ENCODE measurements around the gene CGRRF1. TPM values are rescaled to one million over a fixed set of nuclear protein-coding genes. Genes with fewer than 3 reads are reported as not detected.

Gene CGRRF1
- polyA plus RNA-seq, 5 donors = 24.2 to 32.4 (median 28.9) TPM

DNA sequence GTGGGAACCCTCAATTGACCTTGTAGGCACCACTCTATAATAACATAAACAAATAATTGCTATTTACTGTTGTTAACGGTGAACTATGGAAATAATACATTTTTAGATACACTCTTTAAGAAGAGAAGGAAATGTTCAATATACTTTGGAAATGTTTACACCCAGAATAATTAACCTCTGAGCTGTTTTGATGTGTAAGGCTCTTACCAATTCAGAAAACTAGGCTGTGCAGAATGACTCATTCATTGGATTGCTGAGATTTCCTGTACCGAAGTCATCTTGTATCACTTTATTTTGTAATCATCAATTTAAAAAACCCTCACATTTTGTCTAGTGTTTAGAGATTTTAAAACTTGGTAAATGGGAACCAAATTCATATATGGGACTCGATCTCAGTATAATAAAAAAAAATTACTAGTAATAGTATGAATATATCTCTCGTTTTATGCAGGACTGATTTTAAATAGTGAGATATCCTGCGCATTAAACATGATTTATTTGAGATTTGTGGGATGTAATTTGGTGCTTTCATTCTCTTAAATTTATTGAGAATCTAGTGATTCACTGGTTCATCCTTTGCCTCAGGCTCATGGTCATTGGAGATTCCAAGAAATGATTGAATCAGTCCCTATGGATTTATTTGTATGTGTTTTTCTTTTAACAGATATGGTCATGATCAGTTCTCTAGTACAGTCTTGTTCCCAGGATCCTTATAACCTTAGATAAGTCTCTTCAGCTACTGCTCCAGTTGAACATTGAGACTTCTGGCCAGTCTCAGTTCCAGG lies 61.1 kb downstream of the CGRRF1 start:
- DNase-seq = no peak

DNA sequence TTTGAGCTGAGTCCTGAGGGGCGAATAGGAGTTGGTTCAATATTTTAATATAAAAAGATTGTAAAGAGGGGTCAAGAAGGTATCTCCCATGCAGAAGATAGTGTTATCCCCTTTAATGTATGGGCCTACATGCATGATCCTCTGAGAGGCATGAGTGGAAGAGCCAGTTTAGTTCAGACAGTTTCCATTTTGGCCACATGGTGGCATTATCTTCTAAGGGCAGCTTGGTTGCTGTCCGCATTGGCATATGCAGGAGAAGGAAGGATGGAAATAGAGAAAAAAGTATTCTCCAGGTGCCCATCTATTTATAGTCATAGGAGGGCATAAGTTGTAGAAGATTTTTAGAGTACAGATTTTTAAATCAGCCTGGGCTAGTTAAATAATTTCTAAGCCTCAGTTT lies 62.6 kb downstream of the CGRRF1 start:
- no peak for DNase-seq

DNA sequence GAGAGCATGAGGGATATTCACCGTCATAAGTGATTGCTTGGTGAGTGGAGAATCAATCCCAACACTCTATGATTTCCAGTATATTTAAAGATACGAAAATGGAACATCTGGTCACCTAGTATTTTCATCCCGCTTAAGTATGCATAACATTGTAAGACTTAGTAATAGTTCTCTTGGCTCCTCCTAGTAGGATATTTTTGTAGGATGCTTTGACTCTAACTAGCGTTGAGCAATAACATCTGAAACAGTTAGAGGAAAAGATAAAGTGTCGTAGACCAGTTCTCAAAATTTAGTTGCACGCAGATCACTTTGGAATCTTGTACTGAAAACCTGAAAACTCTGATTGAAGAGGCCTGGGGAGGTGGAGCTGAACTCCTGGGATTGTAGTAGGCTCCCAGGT lies 64.8 kb downstream of the CGRRF1 start:
- DNase-seq = no peak

DNA sequence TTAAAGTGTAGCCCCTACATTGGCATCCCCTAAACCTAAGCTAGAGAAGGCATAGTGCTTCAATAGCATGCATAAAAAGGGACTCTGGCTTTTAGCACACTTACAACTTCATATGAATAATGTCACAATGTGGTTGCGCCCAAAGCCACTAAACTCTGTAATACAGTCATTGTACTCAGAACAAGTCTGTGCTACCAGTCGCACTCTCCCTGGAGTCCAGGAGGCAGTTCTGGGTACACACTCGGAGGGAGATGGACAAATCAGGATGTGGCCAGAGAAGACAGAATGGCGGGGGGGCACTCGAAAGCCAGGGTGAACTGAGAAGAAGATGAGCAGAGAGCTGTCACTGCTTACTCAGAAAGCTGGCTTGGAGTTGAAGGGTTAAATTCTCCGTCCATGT lies 67.8 kb downstream of the CGRRF1 start:
- DNase-seq = no peak

DNA sequence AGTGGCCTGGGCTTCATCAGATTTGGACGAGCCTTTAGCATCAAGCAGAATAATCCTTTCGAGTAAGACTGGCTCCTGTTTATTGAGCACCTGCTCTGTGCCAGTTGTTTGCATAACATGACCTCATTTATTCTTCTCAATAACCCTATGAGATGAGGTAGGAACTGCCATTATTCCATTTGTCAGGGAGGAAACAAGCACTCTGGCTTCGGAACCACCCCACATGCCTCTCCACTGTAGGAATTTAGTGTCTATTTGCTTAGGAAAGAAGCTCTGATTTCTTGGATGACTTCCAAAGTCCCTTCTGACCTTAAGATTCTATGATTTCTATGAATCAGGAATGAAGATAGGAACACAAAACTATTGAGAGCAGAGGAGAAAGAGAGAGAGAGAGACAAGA lies 68.3 kb downstream of the CGRRF1 start:
- no peak for DNase-seq

DNA sequence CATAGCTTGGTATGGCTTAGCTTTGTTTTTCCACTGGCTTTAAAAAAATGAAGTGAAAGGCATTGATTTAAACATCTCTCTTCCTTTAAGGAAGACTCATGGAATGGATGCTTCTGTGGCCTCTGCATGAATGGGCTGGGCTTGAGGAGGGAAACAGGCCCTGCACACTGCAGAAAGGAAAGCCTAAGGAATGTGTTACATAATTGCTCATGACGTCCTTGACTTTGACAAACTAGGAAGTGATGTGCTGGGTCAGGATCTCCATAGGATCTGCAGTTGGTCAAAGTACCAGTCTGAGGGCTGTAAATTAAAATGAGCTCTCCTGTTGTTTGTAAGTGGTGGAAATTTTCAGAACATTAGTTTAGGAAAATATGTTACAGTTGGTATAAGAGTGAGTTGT lies 69.9 kb downstream of the CGRRF1 start:
- DNase-seq = no peak

DNA sequence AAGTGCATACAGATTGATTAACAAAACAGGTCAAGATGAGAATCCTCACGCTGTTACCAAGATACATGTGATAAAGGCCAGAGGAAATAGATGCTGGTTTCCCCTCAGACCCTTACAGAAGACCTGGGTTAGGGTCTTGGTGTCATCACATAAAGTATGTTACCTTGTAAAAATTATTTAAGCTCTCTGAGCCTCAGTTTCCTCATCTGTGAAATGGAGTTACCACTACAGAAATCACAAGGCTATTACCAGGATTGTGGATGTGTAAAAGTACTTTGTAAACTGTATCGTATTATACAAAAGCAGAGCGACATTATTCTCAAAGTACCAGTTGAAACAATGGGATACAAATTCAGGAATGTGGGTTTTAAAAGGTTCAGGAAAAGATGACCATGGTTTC lies 71.2 kb downstream of the CGRRF1 start:
- no peak for DNase-seq

DNA sequence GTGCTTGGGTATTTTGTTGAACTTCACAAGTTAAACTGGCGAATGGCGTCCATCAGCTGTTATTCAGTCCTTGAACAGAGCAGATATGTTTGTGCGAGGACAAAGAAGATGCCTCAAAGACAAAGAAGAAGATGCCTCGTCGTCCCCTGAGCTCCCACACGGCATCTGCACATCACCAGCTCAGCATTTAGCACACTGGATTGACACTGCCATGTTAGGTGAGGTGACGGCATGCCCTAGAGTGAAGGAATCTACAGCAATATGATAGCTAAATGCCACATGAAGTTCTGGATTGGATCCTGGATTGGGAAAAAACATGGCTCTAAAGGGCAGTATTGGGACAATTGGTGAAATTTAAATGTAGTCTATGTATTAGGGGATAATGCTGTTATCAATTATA lies 72.6 kb downstream of the CGRRF1 start:
- DNase-seq = no peak

DNA sequence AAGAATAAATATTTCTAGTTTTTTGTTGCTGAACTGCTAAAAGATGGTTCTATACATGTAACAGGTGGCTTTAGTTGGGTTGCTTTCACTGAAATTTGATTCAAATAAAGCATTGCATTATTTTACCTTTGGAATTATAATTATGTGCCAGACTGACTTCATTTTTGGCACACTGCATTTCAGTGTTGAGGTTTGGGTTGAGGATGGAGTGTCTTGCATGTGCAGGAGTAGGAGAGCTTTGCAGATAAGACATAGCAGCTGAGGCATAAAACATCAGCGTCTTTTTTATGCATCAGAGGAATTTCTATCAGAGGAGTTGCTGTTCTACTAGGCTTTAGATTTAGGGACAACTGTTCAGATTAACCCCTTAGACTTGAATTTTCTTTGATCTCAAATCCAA lies 74.4 kb downstream of the CGRRF1 start:
- no peak for DNase-seq

DNA sequence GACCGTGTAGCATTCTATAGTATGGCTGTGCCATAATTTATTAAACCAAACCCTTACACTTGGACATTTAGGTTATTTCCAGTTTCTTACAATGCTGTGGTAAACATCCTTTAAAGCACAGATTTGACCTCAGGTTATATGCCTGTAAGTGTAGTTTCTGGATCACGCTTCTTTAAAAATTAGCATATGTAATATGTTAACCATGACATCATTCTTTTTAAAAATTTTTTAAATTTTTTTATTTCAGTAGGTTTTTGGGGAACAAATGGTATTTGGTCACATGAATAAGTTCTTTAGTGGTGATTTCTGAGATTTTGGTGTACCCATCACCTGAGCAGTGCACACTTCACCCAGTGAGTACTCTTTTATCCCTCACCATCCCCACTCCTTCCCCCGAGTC lies 75.5 kb downstream of the CGRRF1 start:
- DNase-seq = no peak

Other genes starting within 250 kb of the CGRRF1 start
- gene CDKN3, start 112.9 kb upstream of the CGRRF1 start, polyA plus RNA-seq (ENCODE audit: insufficient read depth in 1 of 5, insufficient read length in 5 of 5, low replicate concordance in 1 of 5) = 10 to 100 TPM; 15.8 to 45.0 (median 28.1) TPM
- gene CNIH1, start 68.5 kb upstream of the CGRRF1 start, polyA plus RNA-seq (ENCODE audit: insufficient read depth in 1 of 5, insufficient read length in 5 of 5, low replicate concordance in 1 of 5) = 100 to 1,000 TPM; 115 to 163 (median 141) TPM
- gene GMFB, start 20.9 kb upstream of the CGRRF1 start, polyA plus RNA-seq (ENCODE audit: insufficient read depth in 1 of 5, insufficient read length in 5 of 5, low replicate concordance in 1 of 5) = 10 to 100 TPM; 52.7 to 88.9 (median 65.6) TPM
- gene SAMD4A, start 57.2 kb downstream of the CGRRF1 start, polyA plus RNA-seq (ENCODE audit: insufficient read depth in 1 of 5, insufficient read length in 5 of 5, low replicate concordance in 1 of 5) = 1 to 10 TPM; 4.9 to 9.8 (median 7.9) TPM